DND-41 (cell line): ENCODE data around the gene CTSC.
A peak's percentile ranks its signal among the peaks of the same experiment; 100 is the strongest.
"Not testable (repeated sequence)": the region's sequence is repeated elsewhere in the genome, so short reads cannot be mapped to it uniquely, and the experiment has no call there.

Experiments used
- ATAC-seq: fragments of 200-7000 bp; cut with Tn5 transposase; 3 replicates; pipeline ENCODE4 v1.9.1; 2021; ENCODE audit warnings: low read depth; ENCODE audit not compliant: insufficient read depth
- DNase-seq: peaks from one replicate; pipeline ENCODE4 v3.0.0-alpha.2; 2020
- H2AFZ ChIP-seq: 2 replicates; pipeline ENCODE4 v1.6.0; 2012; ENCODE audit warnings: low read depth, low read length
- H3K27ac ChIP-seq: 2 replicates; pipeline ENCODE4 v1.5.1; 2012; ENCODE audit warnings: low read length, inconsistent platforms
- H3K27me3 ChIP-seq: fragments of 200-600 bp; sonication (generic); 2 replicates; pipeline ENCODE4 v1.6.0; 2012; ENCODE audit warnings: low read length, mild to moderate bottlenecking, inconsistent platforms; ENCODE audit not compliant: insufficient read depth, poor library complexity
- H3K36me3 ChIP-seq: 2 replicates; pipeline ENCODE4 v1.5.1; 2012; ENCODE audit warnings: low read length, inconsistent platforms; ENCODE audit not compliant: insufficient read depth
- H3K4me1 ChIP-seq: 2 replicates; pipeline ENCODE4 v1.5.1; 2012; ENCODE audit warnings: mild to moderate bottlenecking, low read length; ENCODE audit not compliant: insufficient read depth
- H3K4me2 ChIP-seq: 2 replicates; pipeline ENCODE4 v1.6.0; 2012; ENCODE audit warnings: mild to moderate bottlenecking, moderate library complexity, low read length, inconsistent platforms; ENCODE audit not compliant: insufficient read depth
- H3K4me3 ChIP-seq, 2 experiments: fragments of 200-600 bp in 1 of 2; shearing (Covaris generic) in 1 of 2; 2 replicates each; pipeline ENCODE4 v1.5.1; 2012 to 2016; ENCODE audit warnings: inconsistent platforms in 2 of 2, low read length in 2 of 2, mild to moderate bottlenecking in 2 of 2, low read depth in 1 of 2, moderate library complexity in 1 of 2
- H3K79me2 ChIP-seq: 2 replicates; pipeline ENCODE4 v1.6.0; 2012; ENCODE audit warnings: low read length, inconsistent platforms; ENCODE audit not compliant: insufficient read depth
- H3K9ac ChIP-seq: 2 replicates; pipeline ENCODE4 v1.6.0; 2012; ENCODE audit warnings: low read depth, mild to moderate bottlenecking, inconsistent platforms, low read length, moderate library complexity
- H3K9me3 ChIP-seq: 2 replicates; pipeline ENCODE4 v1.5.1; 2012; ENCODE audit warnings: low read length, moderate library complexity, mild to moderate bottlenecking, inconsistent platforms; ENCODE audit not compliant: insufficient read depth, severe bottlenecking
- H4K20me1 ChIP-seq: 2 replicates; pipeline ENCODE4 v1.6.0; 2012; ENCODE audit warnings: low read length; ENCODE audit not compliant: insufficient read depth
- CTCF ChIP-seq: IDR thresholded peaks from 2 replicates; pipeline ENCODE4 v1.5.1; 2012; ENCODE audit warnings: borderline replicate concordance, low read length, moderate library complexity, mild to moderate bottlenecking; ENCODE audit not compliant: poor library complexity, severe bottlenecking; ENCODE audit errors: extremely low read depth
- EZH2 ChIP-seq: IDR thresholded peaks from 3 replicates; pipeline ENCODE4 v1.6.1; 2012; ENCODE audit warnings: borderline replicate concordance, low read depth, mild to moderate bottlenecking, moderate library complexity, low read length, inconsistent platforms; ENCODE audit not compliant: severe bottlenecking

The CTSC gene

GRCh38 chr11:88327061-88327460, 10.5 kb downstream of the CTSC start:
- Histone ChIP-seq H2AFZ (no peak overlapping the region), H3K9me3 (no peaks in the 10 kb centered on the region), H3K4me2 (peak overlapping the region; percentile 31; the same call in 1 of the 2 replicates), H3K79me2 (peaks cover 100% of the 10 kb centered on the region), H3K27ac (no peak overlapping the region), H3K36me3 (peaks cover 97% of the 10 kb centered on the region), H3K9ac (no peak overlapping the region), H3K4me1 (peaks cover 47% of the 10 kb centered on the region), H3K4me3 (no peak overlapping the region), H3K27me3 (no peaks in the 10 kb centered on the region), H4K20me1 (peaks cover 42% of the 10 kb centered on the region; the same call in 1 of the 2 replicates)
- TF ChIP-seq CTCF (no peak), EZH2 (no peak)
- ATAC-seq, result no peak
- DNase-seq, result no peak

GRCh38 chr11:88326099-88326498, 11.4 kb downstream of the CTSC start:
- H3K4me3 ChIP-seq, result no peak overlapping the region
- H3K4me1 ChIP-seq, result peaks cover 37% of the 10 kb centered on the region
- H3K9ac ChIP-seq, result no peak overlapping the region
- peaks cover 97% of the 10 kb centered on the region for H3K36me3 ChIP-seq
- peak overlapping the region; percentile 31; the same call in 1 of the 2 replicates for H3K4me2 ChIP-seq
- H3K79me2 ChIP-seq, result peaks cover 100% of the 10 kb centered on the region
- H3K27me3 ChIP-seq, result no peaks in the 10 kb centered on the region
- ATAC-seq, result no peak
- H3K27ac ChIP-seq, result peak overlapping the region; percentile 43; the same call in 1 of the 2 replicates
- TF ChIP-seq CTCF, result no peak
- no peak overlapping the region for H2AFZ ChIP-seq
- peaks cover 41% of the 10 kb centered on the region; the same call in 1 of the 2 replicates for H4K20me1 ChIP-seq
- no peaks in the 10 kb centered on the region for H3K9me3 ChIP-seq
- no peak for DNase-seq

GRCh38 chr11:88324562-88325345, 12.8 kb downstream of the CTSC start:
- peaks cover 99% of the 10 kb centered on the region for H3K79me2 ChIP-seq
- ATAC-seq (peak; percentile 38; the same call in 1 of the 3 replicates), DNase-seq (no peak)
- peak overlapping the region; percentile 25; the same call in 1 of the 2 replicates for H3K27ac ChIP-seq
- TF ChIP-seq EZH2 (no peak), CTCF (no peak)
- H3K4me3 ChIP-seq, result no peak overlapping the region
- H3K27me3 ChIP-seq, result no peaks in the 10 kb centered on the region
- peaks cover 46% of the 10 kb centered on the region; the same call in 1 of the 2 replicates for H4K20me1 ChIP-seq
- H3K4me2 ChIP-seq, result 0 out of 2 replicates have a peak overlapping the region, but pooled peaks have one; percentile 5
- no peaks in the 10 kb centered on the region for H3K9me3 ChIP-seq
- H3K9ac ChIP-seq, result no peak overlapping the region
- H3K4me1 ChIP-seq, result peaks cover 33% of the 10 kb centered on the region
- H3K36me3 ChIP-seq, result peaks cover 90% of the 10 kb centered on the region
- H2AFZ ChIP-seq, result no peak overlapping the region

GRCh38 chr11:88322881-88323280, 14.7 kb downstream of the CTSC start:
- Histone ChIP-seq H4K20me1 (peaks cover 40% of the 10 kb centered on the region; the same call in 1 of the 2 replicates), H3K79me2 (peaks cover 98% of the 10 kb centered on the region), H3K36me3 (peaks cover 72% of the 10 kb centered on the region), H3K4me1 (peaks cover 21% of the 10 kb centered on the region)
- ATAC-seq, H3K4me2 ChIP-seq, DNase-seq, H3K27ac ChIP-seq, H3K4me3 ChIP-seq, H2AFZ ChIP-seq, H3K27me3 ChIP-seq, H3K9ac ChIP-seq, H3K9me3 ChIP-seq: not testable (repeated sequence)

GRCh38 chr11:88321412-88321811, 16.1 kb downstream of the CTSC start:
- Histone ChIP-seq H3K36me3 (peaks cover 60% of the 10 kb centered on the region), H4K20me1 (peaks cover 33% of the 10 kb centered on the region; the same call in 1 of the 2 replicates), H3K79me2 (peaks cover 93% of the 10 kb centered on the region)
- not testable (repeated sequence) for DNase-seq, H3K4me2 ChIP-seq, ATAC-seq, H3K27ac ChIP-seq, H3K27me3 ChIP-seq, H3K4me3 ChIP-seq, H3K9me3 ChIP-seq, H3K9ac ChIP-seq, H2AFZ ChIP-seq, H3K4me1 ChIP-seq
